GM12801 (cell line): ENCODE results near the gene CP.

Source experiments
- TF ChIP-seq, protein P1 (sequence below): IDR thresholded peaks from one replicate; pipeline ENCODE4 v1.5.1; 2011; ENCODE audit warnings: control low read depth; ENCODE audit not compliant: insufficient read length; ENCODE audit errors: extremely low read depth

Gene CP

DNA sequence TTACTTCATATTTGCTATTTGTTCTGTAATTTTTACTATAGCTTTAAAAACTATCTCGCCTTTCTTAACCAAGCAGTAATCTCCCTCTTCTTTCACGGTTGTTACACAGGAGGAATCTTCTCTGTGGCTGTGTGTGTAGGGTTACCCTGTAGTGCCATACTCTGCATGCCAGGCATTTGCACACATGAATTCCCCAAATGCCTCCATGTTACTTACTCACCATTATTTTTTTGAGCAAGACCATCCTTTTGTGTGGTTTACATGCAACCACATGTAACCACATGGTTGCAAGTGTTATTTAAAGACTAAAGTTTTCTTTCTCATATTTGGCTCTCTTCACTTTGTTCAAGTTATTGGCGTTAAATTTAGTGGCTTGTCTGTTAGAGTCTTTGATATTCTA is 46.7 kb downstream of the CP start:
- TF ChIP-seq, protein P1, sequence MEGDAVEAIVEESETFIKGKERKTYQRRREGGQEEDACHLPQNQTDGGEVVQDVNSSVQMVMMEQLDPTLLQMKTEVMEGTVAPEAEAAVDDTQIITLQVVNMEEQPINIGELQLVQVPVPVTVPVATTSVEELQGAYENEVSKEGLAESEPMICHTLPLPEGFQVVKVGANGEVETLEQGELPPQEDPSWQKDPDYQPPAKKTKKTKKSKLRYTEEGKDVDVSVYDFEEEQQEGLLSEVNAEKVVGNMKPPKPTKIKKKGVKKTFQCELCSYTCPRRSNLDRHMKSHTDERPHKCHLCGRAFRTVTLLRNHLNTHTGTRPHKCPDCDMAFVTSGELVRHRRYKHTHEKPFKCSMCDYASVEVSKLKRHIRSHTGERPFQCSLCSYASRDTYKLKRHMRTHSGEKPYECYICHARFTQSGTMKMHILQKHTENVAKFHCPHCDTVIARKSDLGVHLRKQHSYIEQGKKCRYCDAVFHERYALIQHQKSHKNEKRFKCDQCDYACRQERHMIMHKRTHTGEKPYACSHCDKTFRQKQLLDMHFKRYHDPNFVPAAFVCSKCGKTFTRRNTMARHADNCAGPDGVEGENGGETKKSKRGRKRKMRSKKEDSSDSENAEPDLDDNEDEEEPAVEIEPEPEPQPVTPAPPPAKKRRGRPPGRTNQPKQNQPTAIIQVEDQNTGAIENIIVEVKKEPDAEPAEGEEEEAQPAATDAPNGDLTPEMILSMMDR = no peak

DNA sequence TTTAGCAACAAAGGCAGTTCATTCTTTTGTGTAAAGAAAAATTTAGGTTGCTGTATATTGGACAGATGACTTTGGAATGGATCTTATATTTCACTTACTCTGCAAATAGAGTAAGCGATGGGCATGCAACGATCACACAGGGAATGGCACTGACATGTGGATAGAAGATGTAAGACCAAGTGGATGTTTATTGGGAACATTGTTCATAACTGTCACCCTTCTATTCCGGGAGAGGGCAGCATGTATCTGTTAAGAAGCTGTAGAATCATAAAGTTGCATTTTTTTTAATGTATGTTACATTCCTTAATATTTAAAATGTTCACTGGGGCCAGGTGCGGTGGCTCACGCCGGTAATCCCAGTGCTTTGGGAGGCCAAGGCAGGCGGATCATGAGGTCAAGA is 51.0 kb downstream of the CP start:
- TF ChIP-seq, protein P1 = no peak

DNA sequence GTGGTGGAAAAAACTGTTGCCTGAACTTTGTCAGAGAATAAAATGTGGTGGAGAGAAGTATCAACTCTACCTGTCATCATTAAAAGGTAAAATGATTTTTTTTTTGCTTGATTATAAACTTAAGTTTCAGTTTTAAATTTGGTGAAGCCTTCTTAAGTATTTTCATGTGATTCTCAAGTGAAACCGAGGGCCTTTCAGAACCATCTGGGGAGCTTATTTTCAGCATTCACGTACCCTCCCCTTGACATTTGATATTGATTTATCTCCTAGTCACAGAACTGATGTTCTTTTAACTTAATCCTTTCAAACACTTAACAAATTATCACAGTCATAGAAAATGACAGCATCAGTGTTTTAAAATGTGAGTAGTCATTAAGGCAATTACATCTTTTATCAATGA is 53.7 kb downstream of the CP start:
- TF ChIP-seq, protein P1 = no peak

DNA sequence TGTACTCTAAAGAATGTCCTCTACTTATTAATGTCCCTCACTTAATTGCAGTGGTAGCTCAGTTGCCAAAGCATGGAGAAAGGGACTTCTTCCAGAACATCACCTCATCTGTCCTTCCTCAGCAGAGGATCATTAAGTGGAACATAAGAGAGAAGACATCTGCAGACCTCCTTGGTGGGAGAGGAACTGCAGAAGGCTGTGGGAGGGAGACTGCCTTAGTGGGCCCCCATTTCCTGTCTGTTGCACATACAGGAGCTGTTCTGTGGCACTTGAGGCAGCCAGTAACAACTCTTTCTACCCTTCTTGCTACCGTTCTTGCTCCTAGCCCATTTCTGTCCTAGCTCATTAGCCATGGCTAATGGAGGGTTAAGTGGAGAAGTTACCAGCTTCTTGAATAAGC is 58.6 kb downstream of the CP start:
- TF ChIP-seq, protein P1 = no peak

DNA sequence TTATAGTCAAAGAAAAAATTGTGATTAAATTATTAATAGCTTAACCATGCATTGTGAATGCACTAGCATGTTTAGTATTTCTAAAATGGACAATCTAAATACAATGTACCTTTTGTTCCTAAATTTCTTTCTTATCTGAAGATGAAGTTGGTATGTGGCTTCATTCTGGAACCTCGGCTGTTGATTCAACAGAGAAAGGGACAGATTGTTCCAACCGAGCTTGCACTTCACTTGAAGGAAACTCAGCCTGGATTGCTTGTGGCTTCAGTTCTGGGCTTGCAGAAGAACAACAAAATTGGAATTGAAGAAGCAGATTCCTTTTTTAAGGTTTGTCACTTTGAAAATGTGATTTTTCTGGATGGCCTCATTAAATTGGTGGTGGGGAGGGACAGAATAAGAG is 59.6 kb downstream of the CP start:
- TF ChIP-seq, protein P1 = no peak

DNA sequence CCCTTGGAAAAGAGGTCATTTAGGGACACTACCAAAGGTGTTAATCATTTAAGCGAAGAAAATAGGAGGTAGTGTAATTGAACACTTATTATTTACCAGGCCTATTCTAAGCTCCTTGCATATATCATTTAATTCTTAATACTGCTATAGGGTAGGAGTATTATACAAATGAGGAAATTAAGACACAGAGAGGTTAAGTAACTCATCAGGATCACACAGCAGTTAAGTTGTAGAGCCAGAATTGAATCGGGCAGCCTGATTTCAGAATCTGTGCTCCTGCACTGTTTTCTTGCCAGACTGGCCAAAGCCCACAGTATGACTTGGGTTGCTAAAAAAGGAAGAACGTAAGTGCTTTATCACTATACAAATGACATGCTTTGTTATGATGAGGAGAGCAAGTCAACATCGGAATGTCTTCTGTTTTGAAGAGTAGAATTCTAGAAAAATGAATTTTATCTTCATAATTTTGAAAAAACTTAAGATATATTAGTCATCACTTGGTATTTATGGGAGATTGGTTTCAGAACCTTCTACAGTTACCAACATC is 60.8 kb downstream of the CP start:
- TF ChIP-seq, protein P1 = no peak

DNA sequence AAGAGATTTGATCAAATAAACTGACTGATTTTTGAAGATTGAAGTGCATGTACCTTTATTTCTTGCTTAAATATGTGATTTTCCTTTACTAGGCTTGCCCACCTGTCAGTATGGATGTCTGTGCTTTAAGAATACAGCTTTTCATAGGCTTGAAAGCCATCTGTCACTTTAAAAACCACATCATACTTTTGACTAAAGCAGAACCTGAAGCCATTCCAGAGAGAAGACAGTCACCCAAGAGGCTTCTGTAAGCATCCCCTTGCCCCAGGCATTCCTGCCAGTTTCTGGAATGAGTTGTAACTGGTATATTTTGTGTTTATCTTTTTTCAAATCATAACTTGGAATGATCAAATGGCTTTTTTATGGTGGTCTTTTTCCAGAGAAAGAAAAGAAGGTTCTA is 68.2 kb downstream of the CP start:
- TF ChIP-seq, protein P1 = no peak

DNA sequence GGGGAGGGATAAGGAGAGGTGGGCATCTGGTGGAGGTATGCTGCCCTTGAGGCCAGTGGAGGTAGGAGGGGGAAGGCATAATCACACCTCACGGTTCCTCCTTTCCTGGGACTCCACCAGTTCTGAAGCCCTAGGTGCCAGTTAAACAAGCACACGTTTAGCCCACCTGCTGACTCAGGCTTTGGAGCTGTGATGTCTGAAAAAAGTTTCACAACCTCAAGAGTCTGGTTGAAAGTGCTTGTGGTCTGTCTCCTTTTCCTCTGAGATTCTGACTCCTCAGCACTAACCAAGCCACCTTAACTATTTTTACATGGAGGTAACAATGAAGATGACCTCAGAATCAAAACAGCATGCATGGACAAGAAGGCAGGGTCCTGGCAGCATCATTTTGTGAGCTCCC is 69.2 kb downstream of the CP start:
- TF ChIP-seq, protein P1 = no peak
